Neural progenitor cell (in vitro differentiated cells): Measurements from ENCODE around the gene CUTA. TPM values are rescaled to one million over a fixed set of nuclear protein-coding genes. Genes with fewer than 3 reads are reported as not detected.

Source experiments
- DNase-seq: peaks from one replicate; pipeline ENCODE4 v3.0.0-alpha.2; 2016; ENCODE audit warnings: low spot score
- H2AFZ ChIP-seq: fragments of 200-600 bp; sonication (generic); replicated peaks from 2 replicates; pipeline ENCODE4 v1.6.1; 2016; ENCODE audit warnings: antibody characterized with exemption
- H3F3A ChIP-seq: fragments of 200-600 bp; sonication (generic); 2 replicates; pipeline ENCODE4 v1.6.1; 2016; ENCODE audit warnings: antibody characterized with exemption, low read depth
- H3K27ac ChIP-seq: fragments of 200-600 bp; sonication (generic); 2 replicates; pipeline ENCODE4 v1.5.1; 2016; ENCODE audit warnings: mild to moderate bottlenecking
- H3K27me3 ChIP-seq: fragments of 200-600 bp; sonication (generic); 2 replicates; pipeline ENCODE4 v1.6.1; 2016; ENCODE audit warnings: mild to moderate bottlenecking, moderate library complexity
- H3K36me3 ChIP-seq: fragments of 200-600 bp; sonication (generic); 2 replicates; pipeline ENCODE4 v1.5.1; 2016
- H3K4me1 ChIP-seq: fragments of 200-600 bp; sonication (generic); 2 replicates; pipeline ENCODE4 v1.6.1; 2016; ENCODE audit warnings: mixed run types
- H3K4me2 ChIP-seq: fragments of 200-600 bp; sonication (generic); 2 replicates; pipeline ENCODE4 v1.6.1; 2016
- H3K4me3 ChIP-seq: fragments of 200-600 bp; sonication (generic); 2 replicates; pipeline ENCODE4 v1.5.1; 2016
- H3K79me2 ChIP-seq: fragments of 200-600 bp; sonication (generic); 2 replicates; pipeline ENCODE4 v1.6.1; 2016; ENCODE audit warnings: low read depth
- H3K9ac ChIP-seq: fragments of 200-600 bp; sonication (generic); 2 replicates; pipeline ENCODE4 v1.6.1; 2016
- H3K9me3 ChIP-seq: fragments of 200-600 bp; sonication (generic); 2 replicates; pipeline ENCODE4 v1.5.1; 2016; ENCODE audit warnings: low read depth
- H4K20me1 ChIP-seq: fragments of 200-600 bp; sonication (generic); 2 replicates; pipeline ENCODE4 v1.6.1; 2016; ENCODE audit warnings: low read depth
- H3K27ac Mint-ChIP-seq: 3 replicates; pipeline ENCODE4 v1.8.0; 2021; ENCODE audit warnings: mixed read lengths
- H3K27me3 Mint-ChIP-seq: 2 replicates; pipeline ENCODE4 v1.8.0; 2022; ENCODE audit warnings: low read depth, mild to moderate bottlenecking, inconsistent platforms, moderate library complexity, mixed read lengths; ENCODE audit not compliant: insufficient read depth
- H3K36me3 Mint-ChIP-seq: 3 replicates; pipeline ENCODE4 v1.8.0; 2021; ENCODE audit warnings: mixed read lengths
- H3K4me1 Mint-ChIP-seq: 3 replicates; pipeline ENCODE4 v1.8.0; 2021; ENCODE audit warnings: mixed read lengths
- H3K4me3 Mint-ChIP-seq: 3 replicates; pipeline ENCODE4 v1.8.0; 2021; ENCODE audit warnings: mild to moderate bottlenecking, moderate library complexity, mixed read lengths
- H3K9me3 Mint-ChIP-seq: 3 replicates; pipeline ENCODE4 v1.8.0; 2020; ENCODE audit warnings: mixed read lengths
- CTCF ChIP-seq: fragments of 200-600 bp; sonication (generic); IDR thresholded peaks from 2 replicates; pipeline ENCODE4 v1.5.1; 2017; ENCODE audit warnings: antibody characterized with exemption, mild to moderate bottlenecking
- EZH2 ChIP-seq: fragments of 200-600 bp; sonication (generic); IDR thresholded peaks from 2 replicates; pipeline ENCODE4 v1.6.1; 2017; ENCODE audit warnings: antibody characterized with exemption, mild to moderate bottlenecking, moderate library complexity
- EZH2phosphoT487 ChIP-seq: fragments of 200-600 bp; sonication (generic); IDR thresholded peaks from 2 replicates; pipeline ENCODE4 v1.6.1; 2017; ENCODE audit warnings: antibody characterized with exemption
- total RNA-seq: library from RNA; depleted of rRNA; stranded (reverse); fragments of >200 nt; gene quantifications from 2 replicates; pipeline ENCODE4 v1.2.3, GENCODE V29; 2015; ENCODE audit warnings: low replicate concordance

The CUTA gene
- total RNA-seq, 1 donor from 2014 or later: 118 TPM

GRCh38 chr6:33437666-33438065 lies 19.8 kb upstream of the CUTA start:
- Histone ChIP-seq H3K4me1 (peaks cover 20% of the 10 kb centered on the region), H4K20me1 (peaks cover 26% of the 10 kb centered on the region), H3K9ac (no peak overlapping the region), H3K79me2 (peaks cover 48% of the 10 kb centered on the region), H3K4me2 (no peak overlapping the region), H3K4me3 (no peak overlapping the region), H3F3A (peaks cover 12% of the 10 kb centered on the region), H3K27ac (no peak overlapping the region), H3K36me3 (peaks cover 13% of the 10 kb centered on the region), H2AFZ (no peak overlapping the region), H3K27me3 (no peaks in the 10 kb centered on the region), H3K9me3 (no peaks in the 10 kb centered on the region)
- TF ChIP-seq EZH2 (no peak), EZH2phosphoT487 (no peak), CTCF (no peak)
- peaks cover 53% of the 10 kb centered on the region for H3K36me3 Mint-ChIP-seq
- no peak overlapping the region for H3K27ac Mint-ChIP-seq
- DNase-seq: no peak
- no peak overlapping the region for H3K4me3 Mint-ChIP-seq
- no peaks in the 10 kb centered on the region for H3K9me3 Mint-ChIP-seq
- peaks cover 22% of the 10 kb centered on the region for H3K4me1 Mint-ChIP-seq
- H3K27me3 Mint-ChIP-seq: peaks cover 4% of the 10 kb centered on the region

- no peak for DNase-seq
- Histone ChIP-seq H4K20me1 (peaks cover 38% of the 10 kb centered on the region), H3K4me1 (peaks cover 43% of the 10 kb centered on the region), H3K9ac (no peak overlapping the region), H3K27ac (no peak overlapping the region), H3K4me2 (no peak overlapping the region), H3K9me3 (no peaks in the 10 kb centered on the region), H3K4me3 (no peak overlapping the region), H3F3A (peaks cover 39% of the 10 kb centered on the region), H3K36me3 (peaks cover 13% of the 10 kb centered on the region), H3K27me3 (no peaks in the 10 kb centered on the region), H2AFZ (no peak overlapping the region), H3K79me2 (peaks cover 72% of the 10 kb centered on the region)
- no peak overlapping the region for H3K4me3 Mint-ChIP-seq
- peaks cover 46% of the 10 kb centered on the region for H3K4me1 Mint-ChIP-seq
- no peak for TF ChIP-seq EZH2
- peaks cover 38% of the 10 kb centered on the region for H3K36me3 Mint-ChIP-seq
- H3K27ac Mint-ChIP-seq: peak overlapping the region; percentile 85
- H3K9me3 Mint-ChIP-seq: no peaks in the 10 kb centered on the region
- peaks cover 2% of the 10 kb centered on the region for H3K27me3 Mint-ChIP-seq
These were observed 17.1 kb upstream of the CUTA start for GRCh38 chr6:33434961-33435360.

- H3F3A ChIP-seq: peaks cover 50% of the 10 kb centered on the region
- H3K27me3 ChIP-seq: no peaks in the 10 kb centered on the region
- H3K36me3 ChIP-seq: peaks cover 11% of the 10 kb centered on the region
- peak overlapping the region; percentile 82 for H3K27ac ChIP-seq
- no peak overlapping the region for H2AFZ ChIP-seq
- peak; percentile 55 for DNase-seq
- H3K9me3 ChIP-seq: no peaks in the 10 kb centered on the region
- Mint-ChIP-seq H3K4me1 (peaks cover 58% of the 10 kb centered on the region), H3K9me3 (no peaks in the 10 kb centered on the region), H3K36me3 (peaks cover 32% of the 10 kb centered on the region), H3K4me3 (peak overlapping the region; percentile 94), H3K27ac (peak overlapping the region; percentile 55), H3K27me3 (peaks cover 7% of the 10 kb centered on the region)
- peak overlapping the region; percentile 97 for H3K4me2 ChIP-seq
- H3K79me2 ChIP-seq: peaks cover 85% of the 10 kb centered on the region
- TF ChIP-seq CTCF (no peak), EZH2phosphoT487 (no peak), EZH2 (no peak)
- H3K9ac ChIP-seq: no peak overlapping the region
- H3K4me3 ChIP-seq: peak overlapping the region; percentile 52
- peaks cover 53% of the 10 kb centered on the region for H3K4me1 ChIP-seq
- H4K20me1 ChIP-seq: peaks cover 45% of the 10 kb centered on the region
These were observed 15.8 kb upstream of the CUTA start for GRCh38 chr6:33433544-33434191.

GRCh38 chr6:33433001-33433543 lies 15.2 kb upstream of the CUTA start:
- Histone ChIP-seq H3K27ac (peak overlapping the region; percentile 82), H3K9ac (no peak overlapping the region), H3K4me2 (peak overlapping the region; percentile 97), H3F3A (peaks cover 56% of the 10 kb centered on the region), H3K9me3 (no peaks in the 10 kb centered on the region), H3K27me3 (no peaks in the 10 kb centered on the region), H4K20me1 (peaks cover 49% of the 10 kb centered on the region), H3K36me3 (peaks cover 11% of the 10 kb centered on the region), H2AFZ (no peak overlapping the region), H3K4me1 (peaks cover 59% of the 10 kb centered on the region), H3K4me3 (peak overlapping the region; percentile 52), H3K79me2 (peaks cover 91% of the 10 kb centered on the region)
- H3K36me3 Mint-ChIP-seq: peaks cover 27% of the 10 kb centered on the region
- peak overlapping the region; percentile 2 for H3K27ac Mint-ChIP-seq
- peaks cover 8% of the 10 kb centered on the region for H3K27me3 Mint-ChIP-seq
- DNase-seq: peak; percentile 35
- H3K4me1 Mint-ChIP-seq: peaks cover 64% of the 10 kb centered on the region
- H3K9me3 Mint-ChIP-seq: no peaks in the 10 kb centered on the region
- TF ChIP-seq CTCF (no peak), EZH2 (no peak), EZH2phosphoT487 (no peak)
- peak overlapping the region; percentile 94 for H3K4me3 Mint-ChIP-seq
